H9 (cell line): ENCODE data around the gene PCED1A. TPM values are rescaled to one million over a fixed set of nuclear protein-coding genes. Genes with fewer than 3 reads are reported as not detected.

Experiments used
- DNase-seq: peaks from one replicate; pipeline ENCODE4 v3.0.0-alpha.2; 2017
- H2AFZ ChIP-seq: one replicate; pipeline ENCODE4 v1.6.1; 2013; ENCODE audit warnings: mild to moderate bottlenecking, low read length, control low read depth, moderate library complexity
- H2AK5ac ChIP-seq: 2 replicates; pipeline ENCODE4 v1.6.1; 2013; ENCODE audit warnings: low read length, control low read depth, mixed read lengths; ENCODE audit not compliant: insufficient read length
- H2BK120ac ChIP-seq: one replicate; pipeline ENCODE4 v1.6.1; 2013; ENCODE audit warnings: low read depth, mild to moderate bottlenecking, low read length, control low read depth, inconsistent platforms; ENCODE audit not compliant: poor library complexity, severe bottlenecking
- H2BK12ac ChIP-seq: 2 replicates; pipeline ENCODE4 v1.6.1; 2013; ENCODE audit warnings: low read length, control low read depth, mixed read lengths, low read depth; ENCODE audit not compliant: insufficient read length
- H2BK15ac ChIP-seq: 2 replicates; pipeline ENCODE4 v1.6.1; 2013; ENCODE audit warnings: low read depth, low read length, control low read depth
- H2BK20ac ChIP-seq: one replicate; pipeline ENCODE4 v1.6.1; 2013; ENCODE audit warnings: low read depth, mild to moderate bottlenecking, low read length, control low read depth, inconsistent platforms; ENCODE audit not compliant: poor library complexity, severe bottlenecking
- H2BK5ac ChIP-seq: 2 replicates; pipeline ENCODE4 v1.6.1; 2013; ENCODE audit warnings: low read length, control low read depth, mixed read lengths; ENCODE audit not compliant: insufficient read length
- H3K14ac ChIP-seq: 2 replicates; pipeline ENCODE4 v1.6.1; 2013; ENCODE audit warnings: low read length, control low read depth; ENCODE audit not compliant: insufficient read depth
- H3K18ac ChIP-seq: 2 replicates; pipeline ENCODE4 v1.6.1; 2013; ENCODE audit warnings: low read depth, mild to moderate bottlenecking, mixed read lengths, low read length, control low read depth; ENCODE audit not compliant: insufficient read length
- H3K23ac ChIP-seq: 2 replicates; pipeline ENCODE4 v1.6.1; 2013; ENCODE audit warnings: low read length, control low read depth, mixed read lengths, low read depth; ENCODE audit not compliant: insufficient read length
- H3K23me2 ChIP-seq: 2 replicates; pipeline ENCODE4 v1.6.1; 2013; ENCODE audit warnings: low read depth, mild to moderate bottlenecking, mixed read lengths, low read length, control low read depth; ENCODE audit not compliant: insufficient read length, poor library complexity, severe bottlenecking
- H3K27ac ChIP-seq: 2 replicates; pipeline ENCODE4 v1.5.1; 2013; ENCODE audit warnings: low read length, control low read depth, mixed read lengths, low read depth; ENCODE audit not compliant: insufficient read length
- H3K27me3 ChIP-seq: 2 replicates; pipeline ENCODE4 v1.6.1; 2013; ENCODE audit warnings: low read length, control low read depth, inconsistent platforms; ENCODE audit not compliant: insufficient read depth
- H3K4ac ChIP-seq: 2 replicates; pipeline ENCODE4 v1.6.1; 2013; ENCODE audit warnings: low read depth, mild to moderate bottlenecking, control low read depth, inconsistent platforms, low read length, moderate library complexity
- H3K4me1 ChIP-seq: 2 replicates; pipeline ENCODE4 v1.6.1; 2013; ENCODE audit warnings: low read length, control low read depth, inconsistent platforms; ENCODE audit not compliant: insufficient read depth
- H3K4me2 ChIP-seq: 2 replicates; pipeline ENCODE4 v1.6.1; 2013; ENCODE audit warnings: low read length, control low read depth, mixed read lengths; ENCODE audit not compliant: insufficient read length, insufficient read depth
- H3K56ac ChIP-seq: 2 replicates; pipeline ENCODE4 v1.6.1; 2013; ENCODE audit warnings: low read depth, mild to moderate bottlenecking, mixed read lengths, low read length, control low read depth; ENCODE audit not compliant: insufficient read length
- H3K79me1 ChIP-seq: 2 replicates; pipeline ENCODE4 v1.6.1; 2013; ENCODE audit warnings: low read depth, mild to moderate bottlenecking, moderate library complexity, low read length, control low read depth, inconsistent platforms; ENCODE audit not compliant: insufficient read depth, poor library complexity, severe bottlenecking
- H3K79me2 ChIP-seq: 2 replicates; pipeline ENCODE4 v1.6.1; 2013; ENCODE audit warnings: low read length, control low read depth, inconsistent platforms; ENCODE audit not compliant: insufficient read depth
- H3K9ac ChIP-seq: 2 replicates; pipeline ENCODE4 v1.6.1; 2013; ENCODE audit warnings: low read length, control low read depth, mixed read lengths; ENCODE audit not compliant: insufficient read length; ENCODE audit errors: extremely low read depth
- H3K9me3 ChIP-seq: one replicate; pipeline ENCODE4 v1.6.1; 2013; ENCODE audit warnings: low read depth, low read length, inconsistent platforms; ENCODE audit not compliant: control insufficient read depth
- H3T11ph ChIP-seq: one replicate; pipeline ENCODE4 v1.6.1; 2013; ENCODE audit warnings: mild to moderate bottlenecking, low read length, control low read depth, inconsistent platforms
- H4K20me1 ChIP-seq: one replicate; pipeline ENCODE4 v1.6.1; 2013; ENCODE audit not compliant: control insufficient read depth, insufficient read length, insufficient read depth
- H4K5ac ChIP-seq: 2 replicates; pipeline ENCODE4 v1.6.1; 2013; ENCODE audit warnings: low read depth, mild to moderate bottlenecking, mixed read lengths, low read length, control low read depth; ENCODE audit not compliant: insufficient read length
- H4K8ac ChIP-seq: replicated peaks from 2 replicates; pipeline ENCODE4 v1.6.1; 2013; ENCODE audit warnings: low read length, control low read depth, mixed read lengths, low read depth; ENCODE audit not compliant: insufficient read length
- H4K91ac ChIP-seq: 2 replicates; pipeline ENCODE4 v1.6.1; 2013; ENCODE audit warnings: low read depth, mild to moderate bottlenecking, moderate library complexity, mixed read lengths, low read length, control low read depth; ENCODE audit not compliant: insufficient read length
- H3K27ac Mint-ChIP-seq, 3 experiments: 2 replicates in 2 of 3; 3 replicates in 1 of 3; pipeline ENCODE4 v1.8.0; 2020 to 2021; ENCODE audit warnings: mixed read lengths in 3 of 3, mild to moderate bottlenecking in 1 of 3, moderate library complexity in 1 of 3
- H3K27me3 Mint-ChIP-seq: 2 replicates; pipeline ENCODE4 v1.8.0; 2021; ENCODE audit warnings: low read depth, mild to moderate bottlenecking, moderate library complexity, mixed read lengths
- H3K36me3 Mint-ChIP-seq, 3 experiments: 2 replicates in 2 of 3; 3 replicates in 1 of 3; pipeline ENCODE4 v1.8.0; 2020 to 2021; ENCODE audit warnings: low read depth in 3 of 3, mixed read lengths in 3 of 3; ENCODE audit not compliant: insufficient read depth in 1 of 3
- H3K4me1 Mint-ChIP-seq, 2 experiments: 2 replicates each; pipeline ENCODE4 v1.8.0; 2020; ENCODE audit warnings: mixed read lengths in 2 of 2
- H3K4me3 Mint-ChIP-seq, 2 experiments: 2 replicates in 1 of 2; 3 replicates in 1 of 2; pipeline ENCODE4 v1.8.0; 2020 to 2021; ENCODE audit warnings: mild to moderate bottlenecking in 2 of 2, mixed read lengths in 2 of 2, moderate library complexity in 1 of 2
- H3K9me3 Mint-ChIP-seq, 2 experiments: 2 replicates in 1 of 2; 3 replicates in 1 of 2; pipeline ENCODE4 v1.8.0; 2020; ENCODE audit warnings: mild to moderate bottlenecking in 2 of 2, mixed read lengths in 2 of 2, moderate library complexity in 1 of 2
- CTCF ChIP-seq: fragments of 200-600 bp; sonication (generic); conservative IDR thresholded peaks from 3 replicates; pipeline ENCODE4 v1.8.0; 2021; ENCODE audit warnings: antibody characterized with exemption, mild to moderate bottlenecking
- WGBS: extraction: QIAGEN DNeasy Blood & Tissue Kit; methylation state at CpG from one replicate; pipeline ENCODE4 v1.1.7; 2013; ENCODE audit warnings: missing lambda C conversion rate, low lambda C conversion rate, mixed read lengths; ENCODE audit not compliant: insufficient read length; ENCODE audit errors: extremely low coverage; 5-methylcytosine and 5-hydroxymethylcytosine counted together
- total RNA-seq: library from RNA; stranded (reverse); gene quantifications from 2 replicates; pipeline ENCODE4 v1.2.1, GENCODE V29; 2021

The PCED1A gene
- total RNA-seq, 1 experiment from 2014 or later: 30.8 TPM

GRCh38 chr20:2814076-2814475 is 26.4 kb downstream of the PCED1A start:
- Histone ChIP-seq H4K91ac (no peak overlapping the region), H3K79me2 (no peaks in the 10 kb centered on the region), H2BK20ac (no peak overlapping the region), H3K56ac (no peak overlapping the region), H3K4me1 (no peaks in the 10 kb centered on the region), H3K14ac (no peak overlapping the region), H2AK5ac (no peak overlapping the region), H2AFZ (no peak overlapping the region), H3K23ac (no peak overlapping the region), H4K5ac (no peak overlapping the region), H3K9me3 (no peaks in the 10 kb centered on the region), H2BK15ac (no peak overlapping the region), H3K9ac (no peak overlapping the region), H3K27ac (no peak overlapping the region), H3K18ac (no peak overlapping the region), H4K8ac (no peak overlapping the region), H3K4ac (no peak overlapping the region), H3K23me2 (no peaks in the 10 kb centered on the region), H2BK12ac (no peak overlapping the region), H3K27me3 (no peaks in the 10 kb centered on the region), H3T11ph (no peak overlapping the region), H3K4me2 (no peak overlapping the region), H2BK120ac (no peak overlapping the region), H4K20me1 (no peaks in the 10 kb centered on the region), H2BK5ac (no peak overlapping the region), H3K79me1 (no peaks in the 10 kb centered on the region)
- Mint-ChIP-seq H3K4me3 (no peak overlapping the region), H3K9me3 (peaks cover 9 to 13% of the 10 kb centered on the region in 2 experiments), H3K4me1 (peaks cover 0 to 1% of the 10 kb centered on the region in 2 experiments; a peak in 3 of 4 replicates), H3K36me3 (no peaks in the 10 kb centered on the region; a peak in 1 of 7 replicates), H3K27ac (no peak overlapping the region; a peak in 1 of 7 replicates), H3K27me3 (peaks cover 25% of the 10 kb centered on the region)
- no CpG with 5 or more reads among the region's 1 CpG for WGBS
- TF ChIP-seq CTCF: no peak
- DNase-seq: no peak
